WTC11 (cell line): ENCODE measurements around the gene SLC25A21.
"Not testable (repeated sequence)": the region's sequence is repeated elsewhere in the genome, so short reads cannot be mapped to it uniquely, and the experiment has no call there.

Experiments used
- ATF1 ChIP-seq: sonication (generic); formaldehyde crosslinking; IDR thresholded peaks from 2 replicates; pipeline ENCODE4 v1.8.1; 2023; ENCODE audit warnings: mild to moderate bottlenecking, moderate library complexity, missing genetic modification reagents
- TEAD4 ChIP-seq: sonication (generic); formaldehyde crosslinking; IDR thresholded peaks from 2 replicates; pipeline ENCODE4 v1.8.0; 2022; ENCODE audit warnings: mild to moderate bottlenecking, missing genetic modification reagents
- ZNF423 ChIP-seq: fragments of 250-450 bp; sonication (Bioruptor Pico); IDR thresholded peaks from 2 replicates; pipeline ENCODE4 v2.1.2; 2022; ENCODE audit warnings: mild to moderate bottlenecking, moderate library complexity
- TF ChIP-seq, protein P1 (sequence below): fragments of 200-600 bp; IDR thresholded peaks from 2 replicates; pipeline ENCODE4 v1.8.0; 2022; ENCODE audit warnings: antibody characterized with exemption

GRCh38 chr14:37180886-37181285, 8.5 kb upstream of the SLC25A21 start:
- TF ChIP-seq ZNF423 (CRISPR knock-in tag); ATF1; TEAD4 (CRISPR knock-in tag): not testable (repeated sequence)
- TF ChIP-seq, protein P1, sequence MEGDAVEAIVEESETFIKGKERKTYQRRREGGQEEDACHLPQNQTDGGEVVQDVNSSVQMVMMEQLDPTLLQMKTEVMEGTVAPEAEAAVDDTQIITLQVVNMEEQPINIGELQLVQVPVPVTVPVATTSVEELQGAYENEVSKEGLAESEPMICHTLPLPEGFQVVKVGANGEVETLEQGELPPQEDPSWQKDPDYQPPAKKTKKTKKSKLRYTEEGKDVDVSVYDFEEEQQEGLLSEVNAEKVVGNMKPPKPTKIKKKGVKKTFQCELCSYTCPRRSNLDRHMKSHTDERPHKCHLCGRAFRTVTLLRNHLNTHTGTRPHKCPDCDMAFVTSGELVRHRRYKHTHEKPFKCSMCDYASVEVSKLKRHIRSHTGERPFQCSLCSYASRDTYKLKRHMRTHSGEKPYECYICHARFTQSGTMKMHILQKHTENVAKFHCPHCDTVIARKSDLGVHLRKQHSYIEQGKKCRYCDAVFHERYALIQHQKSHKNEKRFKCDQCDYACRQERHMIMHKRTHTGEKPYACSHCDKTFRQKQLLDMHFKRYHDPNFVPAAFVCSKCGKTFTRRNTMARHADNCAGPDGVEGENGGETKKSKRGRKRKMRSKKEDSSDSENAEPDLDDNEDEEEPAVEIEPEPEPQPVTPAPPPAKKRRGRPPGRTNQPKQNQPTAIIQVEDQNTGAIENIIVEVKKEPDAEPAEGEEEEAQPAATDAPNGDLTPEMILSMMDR = not testable (repeated sequence)
